Measurements from ENCODE around the gene C9orf50. TPM values are rescaled to one million over a fixed set of nuclear protein-coding genes. Genes with fewer than 3 reads are reported as not detected.

The C9orf50 gene
- total RNA-seq, 1 experiment from 2014 or later: not detected

DNA sequence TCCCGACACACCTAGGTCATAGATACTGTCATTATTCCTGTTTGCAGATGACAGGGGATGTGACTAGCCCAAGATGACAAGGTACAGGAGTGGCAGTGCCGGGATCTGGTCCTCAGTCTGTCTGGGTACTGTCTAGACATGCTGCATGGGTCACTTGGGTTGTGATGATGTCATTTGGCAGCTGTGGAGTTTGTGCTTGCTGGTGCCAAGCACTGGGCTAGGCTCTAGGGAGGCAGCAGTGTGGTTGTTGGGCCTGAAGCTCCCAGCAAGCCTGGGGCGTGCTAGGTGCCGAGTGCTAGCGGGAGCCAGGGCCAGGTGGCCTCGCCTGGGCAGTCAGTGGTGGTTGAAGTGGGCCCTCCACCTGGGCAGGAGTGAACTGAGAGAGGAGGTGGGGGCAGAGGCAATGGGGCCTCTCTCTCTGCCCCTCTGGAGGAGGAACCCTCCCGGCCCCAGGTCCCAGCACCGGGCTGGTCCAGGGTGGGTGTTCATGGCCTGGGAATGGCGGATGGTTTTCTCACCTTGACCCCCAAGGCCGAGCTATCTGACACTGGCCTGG, 29.9 kb upstream of the C9orf50 start:
- no peak overlapping the region for H3K27ac Mint-ChIP-seq
- no peak overlapping the region for H4K8ac ChIP-seq (replicated peaks; ENCODE audit: insufficient read length, low read depth, low read length)
- no peak overlapping the region for H3K4ac ChIP-seq (ENCODE audit: low read depth, low read length)
- H2BK12ac ChIP-seq (ENCODE audit: insufficient read length, low read depth, low read length): no peak overlapping the region
- H2BK15ac ChIP-seq (ENCODE audit: low read depth, low read length): no peak overlapping the region
- H3K79me2 ChIP-seq (ENCODE audit: insufficient read depth, low read length): no peaks in the 10 kb centered on the region
- H2BK120ac ChIP-seq (ENCODE audit: low read depth, low read length, poor library complexity, severe bottlenecking): no peak overlapping the region
- no peak overlapping the region for H3K4me3 Mint-ChIP-seq
- no peak overlapping the region for H3K9ac ChIP-seq (ENCODE audit: extremely low read depth, insufficient read length, low read length)
- no peak overlapping the region for H4K91ac ChIP-seq (ENCODE audit: insufficient read length, low read depth, low read length)
- no peak overlapping the region for H3K4me2 ChIP-seq (ENCODE audit: insufficient read depth, insufficient read length, low read length)
- H3K9me3 ChIP-seq (ENCODE audit: control insufficient read depth, low read depth, low read length): no peaks in the 10 kb centered on the region
- no peaks in the 10 kb centered on the region for H3K36me3 Mint-ChIP-seq (ENCODE audit: insufficient read depth in 1 of 3, low read depth in 3 of 3)
- no peaks in the 10 kb centered on the region for H3K79me1 ChIP-seq (ENCODE audit: insufficient read depth, low read depth, low read length, poor library complexity, severe bottlenecking)
- no peak overlapping the region for H2BK20ac ChIP-seq (ENCODE audit: low read depth, low read length, poor library complexity, severe bottlenecking)
- H2BK5ac ChIP-seq (ENCODE audit: insufficient read length, low read length): no peak overlapping the region
- H3K27me3 ChIP-seq (ENCODE audit: insufficient read depth, low read length): no peaks in the 10 kb centered on the region
- no peak overlapping the region for H3K23ac ChIP-seq (ENCODE audit: insufficient read length, low read depth, low read length)
- H3K18ac ChIP-seq (ENCODE audit: insufficient read length, low read depth, low read length): no peak overlapping the region
- TF ChIP-seq, protein P1, sequence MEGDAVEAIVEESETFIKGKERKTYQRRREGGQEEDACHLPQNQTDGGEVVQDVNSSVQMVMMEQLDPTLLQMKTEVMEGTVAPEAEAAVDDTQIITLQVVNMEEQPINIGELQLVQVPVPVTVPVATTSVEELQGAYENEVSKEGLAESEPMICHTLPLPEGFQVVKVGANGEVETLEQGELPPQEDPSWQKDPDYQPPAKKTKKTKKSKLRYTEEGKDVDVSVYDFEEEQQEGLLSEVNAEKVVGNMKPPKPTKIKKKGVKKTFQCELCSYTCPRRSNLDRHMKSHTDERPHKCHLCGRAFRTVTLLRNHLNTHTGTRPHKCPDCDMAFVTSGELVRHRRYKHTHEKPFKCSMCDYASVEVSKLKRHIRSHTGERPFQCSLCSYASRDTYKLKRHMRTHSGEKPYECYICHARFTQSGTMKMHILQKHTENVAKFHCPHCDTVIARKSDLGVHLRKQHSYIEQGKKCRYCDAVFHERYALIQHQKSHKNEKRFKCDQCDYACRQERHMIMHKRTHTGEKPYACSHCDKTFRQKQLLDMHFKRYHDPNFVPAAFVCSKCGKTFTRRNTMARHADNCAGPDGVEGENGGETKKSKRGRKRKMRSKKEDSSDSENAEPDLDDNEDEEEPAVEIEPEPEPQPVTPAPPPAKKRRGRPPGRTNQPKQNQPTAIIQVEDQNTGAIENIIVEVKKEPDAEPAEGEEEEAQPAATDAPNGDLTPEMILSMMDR (conservative IDR thresholded peaks at IDR 0.05): no peak
- H3K27me3 Mint-ChIP-seq (ENCODE audit: low read depth): peaks cover 9% of the 10 kb centered on the region; the same call in 1 of the 2 replicates
- no peak overlapping the region for H3K14ac ChIP-seq (ENCODE audit: insufficient read depth, low read length)
- no peaks in the 10 kb centered on the region; a peak in 1 of 5 replicates for H3K9me3 Mint-ChIP-seq
- H4K20me1 ChIP-seq (ENCODE audit: control insufficient read depth, insufficient read depth, insufficient read length): no peaks in the 10 kb centered on the region
- H3T11ph ChIP-seq (ENCODE audit: low read length): no peak overlapping the region
- no CpG with 5 or more reads among the region's 10 CpGs for WGBS (ENCODE audit: extremely low coverage, insufficient read length, low lambda C conversion rate)
- no peak overlapping the region for H3K27ac ChIP-seq (ENCODE audit: insufficient read length, low read depth, low read length)
- DNase-seq: no peak
- no peak overlapping the region for H4K5ac ChIP-seq (ENCODE audit: insufficient read length, low read depth, low read length)
- H3K56ac ChIP-seq (ENCODE audit: insufficient read length, low read depth, low read length): no peak overlapping the region
- H3K4me1 ChIP-seq (ENCODE audit: insufficient read depth, low read length): no peaks in the 10 kb centered on the region
- no peak overlapping the region for H2AK5ac ChIP-seq (ENCODE audit: insufficient read length, low read length)
- no peaks in the 10 kb centered on the region for H3K23me2 ChIP-seq (ENCODE audit: insufficient read length, low read depth, low read length, poor library complexity, severe bottlenecking)
- H3K4me1 Mint-ChIP-seq: peaks cover 0 to 7% of the 10 kb centered on the region in 2 experiments; a peak in 1 of 4 replicates
- no peak overlapping the region for H2AFZ ChIP-seq (ENCODE audit: low read length)

All from H9 (cell line).